MCF 10A (cell line): ENCODE measurements around the gene HOXB6. TPM values are rescaled to one million over a fixed set of nuclear protein-coding genes. Genes with fewer than 3 reads are reported as not detected.

Experiments
- BruUV-seq: library from RNA; stranded (reverse); fragments of 400-500 nt; replicated peaks from 2 replicates; lab custom pipeline; 2021; lab: Mats Ljungman, UMichigan
- CTCF ChIA-PET: fragments of 300-600 bp; sonication (Branson Sonifier 250); formaldehyde crosslinking; extraction: SDS; loops from one replicate; lab custom pipeline; 2021; ENCODE audit warnings: antibody characterized with exemption, inconsistent platforms; lab: Yijun Ruan, JAX
- POLR2A ChIA-PET: fragments of 300-600, 350-650 bp; sonication (Branson Sonifier 250); formaldehyde crosslinking; extraction: SDS; loops from one replicate; lab custom pipeline; 2020; ENCODE audit warnings: antibody characterized with exemption, inconsistent platforms; lab: Yijun Ruan, JAX
- DNase-seq: peaks from one replicate; pipeline ENCODE4 v3.0.0-alpha.2; 2018; ENCODE audit not compliant: unreplicated experiment
- H3K27ac Mint-ChIP-seq: one replicate; pipeline ENCODE4 v1.8.0; 2022; ENCODE audit warnings: mild to moderate bottlenecking, low read depth, mixed read lengths; ENCODE audit not compliant: unreplicated experiment
- H3K27me3 Mint-ChIP-seq: one replicate; pipeline ENCODE4 v1.8.0; 2022; ENCODE audit warnings: mixed read lengths; ENCODE audit not compliant: insufficient read depth, unreplicated experiment
- H3K36me3 Mint-ChIP-seq: one replicate; pipeline ENCODE4 v1.8.0; 2022; ENCODE audit warnings: mild to moderate bottlenecking, moderate library complexity, mixed read lengths; ENCODE audit not compliant: insufficient read depth, unreplicated experiment
- H3K4me1 Mint-ChIP-seq: one replicate; pipeline ENCODE4 v1.8.0; 2022; ENCODE audit warnings: mixed read lengths; ENCODE audit not compliant: insufficient read depth, unreplicated experiment
- H3K4me3 Mint-ChIP-seq: one replicate; pipeline ENCODE4 v1.8.0; 2022; ENCODE audit warnings: mild to moderate bottlenecking, moderate library complexity, mixed read lengths; ENCODE audit not compliant: unreplicated experiment
- H3K9me3 Mint-ChIP-seq: one replicate; pipeline ENCODE4 v1.8.0; 2022; ENCODE audit warnings: mixed read lengths; ENCODE audit not compliant: unreplicated experiment
- intact Hi-C: fragments of 100-400 bp; cut with micrococcal nuclease; formaldehyde crosslinking; loops from 2 replicates; pipeline ENCODE4 v1.14.1; 2022
- total RNA-seq: library from RNA; stranded (reverse); gene quantifications from 2 replicates; pipeline ENCODE4 v1.2.3, GENCODE V29; 2022
- TF ChIP-seq, protein P1 (sequence below): fragments of 200-600 bp; IDR thresholded peaks from one replicate; pipeline ENCODE4 v1.8.0; 2022; ENCODE audit warnings: antibody characterized with exemption, mild to moderate bottlenecking; ENCODE audit not compliant: unreplicated experiment

Gene HOXB6
- total RNA-seq, 1 experiment from 2014 or later = not detected

DNA sequence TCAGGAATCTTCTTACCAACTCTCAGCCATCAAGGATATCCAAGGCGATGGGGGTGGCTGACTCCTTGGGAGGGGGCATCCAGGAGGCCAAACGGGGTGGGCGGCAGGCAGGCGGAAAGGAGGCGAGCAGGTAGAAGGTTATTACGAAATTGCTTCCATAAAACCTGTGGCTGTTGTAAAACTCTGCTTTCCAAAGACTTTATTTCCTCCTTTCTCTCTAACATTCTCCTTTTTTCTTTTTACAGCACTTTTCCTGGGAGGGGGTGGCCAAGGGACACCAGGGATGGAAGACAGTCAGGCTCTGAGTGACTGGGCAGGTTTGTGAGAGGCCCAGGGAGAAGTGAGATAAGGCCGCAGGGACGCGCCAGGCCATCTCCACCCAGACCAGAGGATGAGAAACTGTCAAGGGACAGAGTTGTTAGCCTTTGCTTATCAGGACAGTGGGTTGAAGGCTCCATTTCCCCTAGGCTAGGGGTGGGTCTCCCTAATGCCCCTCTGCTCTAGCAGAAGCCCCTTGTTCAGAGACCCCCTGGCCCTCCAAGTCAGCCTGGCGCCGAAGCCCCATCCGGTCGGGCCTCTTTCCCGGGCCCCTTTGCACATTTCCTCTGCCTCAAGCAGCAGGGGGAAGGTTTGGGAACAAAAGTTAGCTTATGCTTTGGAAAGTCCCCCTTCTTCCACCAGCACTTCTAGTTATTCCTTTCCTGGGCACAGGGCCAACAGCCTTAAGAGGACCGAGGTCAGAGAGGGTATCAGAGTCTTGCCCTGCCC is 26.3 kb upstream of the HOXB6 start:
- POLR2A ChIA-PET = no interaction called here
- DNase-seq = no peak
- CTCF ChIA-PET = interaction anchor here (0.7 to 0.9 kb wide), 2 partner anchors 276 to 550 kb away, joined by 3 to 4 read pairs; no protein-coding TSS in a partner anchor
- TF ChIP-seq, protein P1, sequence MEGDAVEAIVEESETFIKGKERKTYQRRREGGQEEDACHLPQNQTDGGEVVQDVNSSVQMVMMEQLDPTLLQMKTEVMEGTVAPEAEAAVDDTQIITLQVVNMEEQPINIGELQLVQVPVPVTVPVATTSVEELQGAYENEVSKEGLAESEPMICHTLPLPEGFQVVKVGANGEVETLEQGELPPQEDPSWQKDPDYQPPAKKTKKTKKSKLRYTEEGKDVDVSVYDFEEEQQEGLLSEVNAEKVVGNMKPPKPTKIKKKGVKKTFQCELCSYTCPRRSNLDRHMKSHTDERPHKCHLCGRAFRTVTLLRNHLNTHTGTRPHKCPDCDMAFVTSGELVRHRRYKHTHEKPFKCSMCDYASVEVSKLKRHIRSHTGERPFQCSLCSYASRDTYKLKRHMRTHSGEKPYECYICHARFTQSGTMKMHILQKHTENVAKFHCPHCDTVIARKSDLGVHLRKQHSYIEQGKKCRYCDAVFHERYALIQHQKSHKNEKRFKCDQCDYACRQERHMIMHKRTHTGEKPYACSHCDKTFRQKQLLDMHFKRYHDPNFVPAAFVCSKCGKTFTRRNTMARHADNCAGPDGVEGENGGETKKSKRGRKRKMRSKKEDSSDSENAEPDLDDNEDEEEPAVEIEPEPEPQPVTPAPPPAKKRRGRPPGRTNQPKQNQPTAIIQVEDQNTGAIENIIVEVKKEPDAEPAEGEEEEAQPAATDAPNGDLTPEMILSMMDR = no peak
- no TSS peak for BruUV-seq
- no peaks in the 10 kb centered on the region for H3K9me3 Mint-ChIP-seq
- H3K4me3 Mint-ChIP-seq = no peak overlapping the region
- H3K36me3 Mint-ChIP-seq = no peaks in the 10 kb centered on the region
- no peak overlapping the region for H3K27ac Mint-ChIP-seq
- H3K4me1 Mint-ChIP-seq = no peaks in the 10 kb centered on the region
- intact Hi-C loops = no loop called here
- peaks cover 92% of the 10 kb centered on the region for H3K27me3 Mint-ChIP-seq

GRCh38 chr17:48630009-48630924 is 25.5 kb upstream of the HOXB6 start:
- BruUV-seq = no TSS peak
- intact Hi-C loops = no loop called here
- no peak for DNase-seq

GRCh38 chr17:48629411-48629759 is 24.6 kb upstream of the HOXB6 start:
- H3K9me3 Mint-ChIP-seq = no peaks in the 10 kb centered on the region

More at GRCh38 chr17:48630009-48630924, 25.5 kb upstream of the HOXB6 start:
- ChIA-PET CTCF (interaction anchor here (0.6 kb wide), 1 partner anchor 366 kb away, joined by 3 read pairs; no protein-coding TSS in a partner anchor), POLR2A (interaction anchor here (1.4 kb wide), 1 partner anchor 10 kb away, joined by 4 read pairs; no protein-coding TSS in a partner anchor)
- TF ChIP-seq, protein P1 = no peak
- H3K4me1 Mint-ChIP-seq = peaks cover 6% of the 10 kb centered on the region
- H3K36me3 Mint-ChIP-seq = no peaks in the 10 kb centered on the region
- peaks cover 92% of the 10 kb centered on the region for H3K27me3 Mint-ChIP-seq
- H3K9me3 Mint-ChIP-seq = no peaks in the 10 kb centered on the region
- no peak overlapping the region for H3K27ac Mint-ChIP-seq
- H3K4me3 Mint-ChIP-seq = no peak overlapping the region

More at GRCh38 chr17:48629411-48629759, 24.6 kb upstream of the HOXB6 start:
- DNase-seq = no peak
- no TSS peak for BruUV-seq
- POLR2A ChIA-PET = interaction anchor here (0.6 to 1.4 kb wide), 3 partner anchors 10 to 508 kb away, joined by 3 to 4 read pairs (median 3); no protein-coding TSS in a partner anchor
- TF ChIP-seq, protein P1 = no peak
- Mint-ChIP-seq H3K4me1 (peaks cover 6% of the 10 kb centered on the region), H3K27ac (no peak overlapping the region), H3K27me3 (peaks cover 91% of the 10 kb centered on the region), H3K36me3 (no peaks in the 10 kb centered on the region), H3K4me3 (no peak overlapping the region)
- CTCF ChIA-PET = interaction anchor here (0.6 to 0.7 kb wide), 2 partner anchors 221 to 365 kb away, joined by 3 to 6 read pairs; no protein-coding TSS in a partner anchor
- intact Hi-C loops = no loop called here
